Measurements from ENCODE around the gene ZNF546.
A peak's percentile ranks its signal among the peaks of the same experiment; 100 is the strongest.
"Not testable (repeated sequence)": the region's sequence is repeated elsewhere in the genome, so short reads cannot be mapped to it uniquely, and the experiment has no call there.

ZNF546 gene

DNA sequence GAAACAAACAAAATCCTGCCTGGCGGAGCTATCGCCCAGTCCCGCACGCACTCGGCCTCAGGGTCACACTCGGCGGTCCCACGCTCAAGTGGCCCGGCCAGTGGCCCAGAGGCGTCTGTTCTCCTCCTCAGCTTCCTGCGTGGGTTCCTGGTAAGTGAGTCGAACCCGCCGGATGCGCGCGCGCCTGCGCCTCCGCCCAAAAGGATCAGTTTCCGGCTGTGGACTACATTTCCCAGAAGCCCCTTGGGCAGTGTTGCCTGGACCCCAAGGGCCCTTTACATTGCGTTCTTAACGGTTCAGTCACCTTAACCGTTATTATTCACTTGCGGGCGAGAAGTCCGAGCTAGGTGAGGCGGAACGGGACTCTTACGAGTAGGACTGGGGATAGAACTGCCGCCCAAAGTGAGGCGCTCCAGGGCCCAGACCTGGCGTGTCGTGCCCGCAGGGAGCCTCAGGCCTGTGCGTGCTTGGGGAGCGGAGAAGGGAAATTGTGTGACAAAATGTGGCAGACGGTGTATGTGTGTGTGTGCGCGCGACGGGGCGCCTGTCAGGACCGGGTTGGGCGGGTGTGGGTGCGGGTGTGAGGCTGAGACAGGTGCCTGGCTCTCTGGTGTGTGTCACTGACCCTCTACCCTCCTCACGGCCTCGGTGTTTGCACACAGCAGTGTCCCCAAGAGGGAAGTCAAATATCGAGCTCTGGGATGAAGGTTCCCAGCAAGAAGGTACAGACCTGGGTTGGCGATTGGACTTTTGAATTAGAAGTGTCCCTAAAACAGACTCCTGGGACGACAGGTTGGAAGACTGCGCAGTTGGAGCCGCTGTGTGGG lies at the start of gene ZNF546:
ZNF546 (plus strand) TSS at position 250 of the 827 bp plus-strand sequence. CDS start 1,267 bp downstream, outside the sequence.
- DNase-seq (ENCODE audit: low read depth): peak; percentile 91

DNA sequence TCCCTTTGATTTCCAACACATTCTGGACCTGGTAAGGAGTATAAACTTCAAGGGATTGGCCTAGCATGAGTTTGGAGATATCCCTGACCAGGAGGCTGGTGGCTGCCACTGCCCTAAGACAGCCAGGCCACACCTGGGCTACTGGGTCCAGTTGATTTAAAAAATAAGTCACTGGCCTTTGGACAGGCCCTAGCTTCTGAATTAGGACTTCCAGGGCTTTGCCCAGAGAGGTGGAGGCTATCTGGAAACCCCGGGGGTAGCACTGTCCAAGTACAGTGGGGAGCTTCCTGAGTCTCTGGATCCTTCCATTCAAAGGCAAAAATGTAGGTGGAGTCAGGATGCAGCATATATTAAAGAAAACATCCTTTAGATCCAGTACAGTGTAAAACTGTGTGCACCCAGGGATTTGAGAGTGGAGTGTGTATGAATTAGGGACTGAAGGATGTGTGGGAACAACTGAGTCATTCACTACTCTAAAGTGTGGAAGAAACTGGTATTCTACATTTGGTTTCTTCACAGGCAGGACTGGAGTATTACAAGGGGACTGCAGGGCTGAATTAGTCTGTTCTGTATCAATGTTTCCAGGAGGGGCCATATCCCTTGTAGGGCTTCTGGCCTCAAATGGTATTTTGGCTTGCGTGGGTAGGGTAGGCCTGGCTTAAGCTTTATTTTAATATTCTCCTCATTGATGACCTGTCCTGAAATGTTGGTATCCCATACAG lies 47.7 kb upstream of the ZNF546 start:
- no peak for DNase-seq (ENCODE audit: low read depth)

DNA sequence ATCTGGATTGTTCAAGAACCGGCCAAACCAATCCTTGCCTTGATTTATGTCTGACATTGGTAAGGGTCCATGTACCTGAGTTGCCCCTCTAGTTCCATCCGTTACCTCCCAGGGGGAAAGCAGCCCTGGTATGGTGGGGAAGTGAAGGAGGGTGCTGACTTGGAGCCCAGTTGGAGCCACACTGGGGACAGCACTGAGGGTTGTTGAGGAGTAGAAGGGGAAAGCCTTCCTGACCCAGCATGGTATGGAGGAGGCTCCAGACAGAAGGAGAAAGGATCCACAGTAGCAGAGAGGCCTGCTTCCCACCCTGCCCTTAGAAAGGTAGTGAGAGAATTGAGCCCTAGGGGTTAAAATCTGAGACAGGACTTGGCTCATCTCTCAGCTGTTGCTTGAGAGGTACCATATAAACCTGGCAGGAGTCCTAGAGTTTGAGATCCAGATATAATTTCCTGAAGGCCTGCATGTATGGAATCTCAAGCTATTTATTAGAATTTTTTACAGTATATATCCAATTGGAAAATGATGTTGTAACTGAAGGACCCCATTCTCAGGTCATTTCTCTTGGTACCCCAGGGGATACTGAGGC lies 45.7 kb upstream of the ZNF546 start:
- DNase-seq (ENCODE audit: low read depth): no peak

DNA sequence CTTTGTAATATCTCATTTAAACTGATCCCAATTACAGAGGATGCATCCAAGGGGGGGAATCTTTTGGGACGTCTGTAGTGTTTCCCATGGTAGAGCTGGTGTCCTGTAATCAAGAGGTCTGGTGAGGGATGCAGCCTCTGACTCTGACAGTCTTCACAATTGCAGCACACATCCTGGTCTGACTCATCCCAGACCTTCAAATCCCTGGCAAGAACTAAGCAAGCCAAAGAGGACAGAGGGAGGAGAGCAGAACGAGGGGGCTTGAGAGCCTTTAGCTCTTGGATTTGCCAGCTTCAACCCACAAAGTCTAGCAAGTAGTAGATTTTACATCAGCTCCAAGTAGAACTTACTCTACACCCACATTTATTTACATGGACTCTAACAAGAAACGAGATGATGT lies 45.2 kb upstream of the ZNF546 start:
- no peak for DNase-seq (ENCODE audit: low read depth)

GRCh38 chr19:39953915-39954314 lies 42.9 kb upstream of the ZNF546 start:
- DNase-seq (ENCODE audit: low read depth): no peak

- DNase-seq (ENCODE audit: low read depth): not testable (repeated sequence)
Measured at GRCh38 chr19:39957886-39958285, 39.0 kb upstream of the ZNF546 start.

DNA sequence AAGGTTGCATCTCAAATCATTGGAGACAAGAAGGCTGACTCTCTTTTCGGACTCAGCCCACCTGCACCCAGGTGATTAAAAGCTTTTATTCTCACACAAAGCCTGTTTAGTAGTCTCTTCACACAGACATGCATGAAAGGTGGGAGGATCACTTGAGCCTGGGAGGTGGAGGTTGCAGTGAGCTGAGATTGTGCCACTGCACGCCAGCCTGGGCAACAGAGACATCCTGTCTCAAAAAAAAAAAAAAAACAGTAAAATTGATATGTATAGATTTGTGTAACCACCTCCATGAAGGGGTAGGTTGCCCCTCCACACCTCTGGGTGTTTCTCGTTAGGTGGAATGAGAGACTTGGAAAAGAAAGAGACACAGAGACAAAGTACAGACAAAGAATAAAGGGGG lies 37.9 kb upstream of the ZNF546 start:
- DNase-seq (ENCODE audit: low read depth): not testable (repeated sequence)

DNA sequence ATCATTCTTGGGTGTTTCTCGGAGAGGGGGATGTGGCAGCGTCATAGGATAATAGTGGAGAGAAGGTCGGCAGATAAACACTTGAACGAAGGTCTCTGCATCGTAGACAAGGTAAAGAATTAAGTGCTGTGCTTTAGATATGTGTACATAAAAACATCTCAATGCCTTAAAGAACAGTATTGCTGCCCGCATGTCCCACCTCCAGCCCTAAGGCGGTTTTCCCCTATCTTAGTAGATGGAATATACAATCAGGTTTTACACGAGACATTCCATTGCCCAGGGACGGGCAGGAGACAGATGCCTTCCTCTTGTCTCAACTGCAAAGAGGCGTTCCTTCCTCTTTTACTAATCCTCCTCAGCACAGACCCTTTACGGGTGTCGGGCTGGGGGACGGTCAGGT lies 37.5 kb upstream of the ZNF546 start:
- DNase-seq (ENCODE audit: low read depth): not testable (repeated sequence)

- DNase-seq (ENCODE audit: low read depth): no peak
Measured at GRCh38 chr19:39963898-39964297, 33.0 kb upstream of the ZNF546 start.

DNA sequence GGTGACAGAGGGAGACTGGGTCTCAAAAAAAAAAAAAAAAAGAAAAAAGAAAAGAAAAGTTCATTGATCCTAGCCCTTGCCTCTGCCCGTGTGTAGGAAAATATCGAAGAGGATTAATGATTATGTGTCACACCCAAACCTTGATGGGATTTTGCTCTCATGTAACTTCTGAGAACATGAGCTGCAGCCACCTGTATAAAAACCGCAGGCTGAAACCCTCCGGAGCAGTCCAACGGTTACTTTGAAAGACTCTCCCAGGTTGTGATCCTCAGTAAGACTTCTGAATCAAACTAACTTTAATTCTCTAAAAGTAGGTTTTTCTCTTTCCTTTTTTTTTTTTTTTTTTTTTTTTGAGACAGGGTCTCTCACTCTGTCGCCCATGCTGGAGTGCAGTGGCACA lies 30.2 kb upstream of the ZNF546 start:
- DNase-seq (ENCODE audit: low read depth): no peak

DNA sequence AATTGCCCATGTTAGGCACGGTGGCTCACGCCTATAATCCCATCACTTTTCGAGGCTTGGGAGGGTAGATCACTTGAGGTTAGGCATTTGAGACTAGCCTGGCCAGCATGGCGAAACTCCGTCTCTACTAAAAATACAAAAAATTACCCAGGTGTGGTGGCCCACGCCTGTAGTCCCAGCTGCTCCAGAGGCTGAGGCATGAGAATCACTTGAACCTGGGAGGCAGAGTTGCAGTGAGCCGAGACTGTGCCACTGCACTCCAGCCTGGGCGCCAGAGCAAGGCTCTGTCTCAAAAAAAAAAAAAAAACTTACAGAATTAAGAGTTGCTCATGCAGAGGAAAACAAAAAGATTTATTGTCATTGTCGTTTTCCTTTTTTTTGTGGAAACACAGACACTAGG lies 29.3 kb upstream of the ZNF546 start:
- no peak for DNase-seq (ENCODE audit: low read depth)

GRCh38 chr19:39968789-39969188 lies 28.1 kb upstream of the ZNF546 start:
- DNase-seq (ENCODE audit: low read depth): no peak

DNA sequence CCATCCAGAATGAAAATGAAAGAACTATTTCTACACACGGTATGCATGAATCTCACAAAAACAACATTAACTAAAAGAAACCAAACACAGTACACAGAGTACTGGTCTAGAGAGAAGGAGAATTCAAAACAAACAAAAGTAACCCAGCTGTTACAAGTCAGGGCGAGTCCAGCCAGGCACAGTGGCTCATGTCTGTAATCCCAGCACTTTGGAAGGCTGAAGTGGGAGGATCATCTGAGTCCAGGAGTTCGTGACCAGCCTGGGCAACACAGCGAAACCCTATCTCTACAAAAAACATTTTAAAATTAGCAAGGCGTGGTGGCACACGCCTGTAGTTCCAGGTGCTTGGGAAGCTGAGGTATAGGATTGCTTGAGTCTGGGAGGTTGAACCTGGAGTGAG lies 27.6 kb upstream of the ZNF546 start:
- DNase-seq (ENCODE audit: low read depth): no peak

DNA sequence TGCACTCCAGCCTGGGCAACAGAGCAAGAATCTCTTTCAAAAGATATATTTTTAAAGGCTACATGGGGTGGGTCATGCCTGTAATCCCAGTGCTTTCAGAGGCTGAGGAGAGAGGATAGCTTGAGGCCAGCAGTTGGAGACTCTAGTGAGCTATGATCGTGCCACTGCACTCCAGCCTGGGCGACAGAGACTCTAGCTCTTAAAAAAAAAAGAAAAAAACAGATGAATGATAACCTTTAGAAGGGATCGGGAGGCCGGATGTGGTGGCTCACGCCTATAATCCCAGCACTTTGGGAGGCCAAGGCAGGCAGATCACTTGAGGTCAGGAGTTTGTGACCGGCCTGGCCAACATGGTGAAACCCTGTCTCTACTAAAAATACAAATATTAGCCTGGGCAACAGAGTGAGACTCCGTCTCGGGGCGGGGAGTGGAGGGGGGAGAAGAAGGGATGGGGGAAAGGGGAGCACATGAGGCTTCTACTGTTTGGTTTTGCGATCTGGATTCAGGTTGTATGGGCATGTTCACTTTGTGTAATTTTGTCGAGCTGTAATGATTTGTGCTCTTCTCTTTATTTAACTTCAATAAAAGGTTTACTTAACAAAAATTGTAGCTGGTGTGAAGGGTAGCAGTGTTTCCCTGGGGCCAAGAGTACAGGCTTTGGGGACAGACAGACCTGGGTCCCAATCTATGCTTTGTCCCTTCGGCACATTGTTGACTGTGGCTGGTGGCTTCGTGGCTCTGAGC lies 27.0 kb upstream of the ZNF546 start:
- no peak for DNase-seq (ENCODE audit: low read depth)

DNA sequence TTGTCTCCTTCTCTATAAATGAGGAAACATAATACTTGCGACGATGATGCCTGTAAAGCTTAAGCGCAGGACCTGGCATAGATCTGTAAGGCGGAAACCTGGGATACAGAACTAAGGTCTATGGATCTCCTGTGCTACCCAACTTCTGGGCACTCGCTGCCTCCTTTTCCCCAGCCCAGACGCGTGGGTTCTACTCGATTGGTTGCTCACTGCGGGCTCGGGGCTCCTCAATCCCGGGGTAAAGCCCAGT lies 26.5 kb upstream of the ZNF546 start:
- DNase-seq (ENCODE audit: low read depth): no peak

DNA sequence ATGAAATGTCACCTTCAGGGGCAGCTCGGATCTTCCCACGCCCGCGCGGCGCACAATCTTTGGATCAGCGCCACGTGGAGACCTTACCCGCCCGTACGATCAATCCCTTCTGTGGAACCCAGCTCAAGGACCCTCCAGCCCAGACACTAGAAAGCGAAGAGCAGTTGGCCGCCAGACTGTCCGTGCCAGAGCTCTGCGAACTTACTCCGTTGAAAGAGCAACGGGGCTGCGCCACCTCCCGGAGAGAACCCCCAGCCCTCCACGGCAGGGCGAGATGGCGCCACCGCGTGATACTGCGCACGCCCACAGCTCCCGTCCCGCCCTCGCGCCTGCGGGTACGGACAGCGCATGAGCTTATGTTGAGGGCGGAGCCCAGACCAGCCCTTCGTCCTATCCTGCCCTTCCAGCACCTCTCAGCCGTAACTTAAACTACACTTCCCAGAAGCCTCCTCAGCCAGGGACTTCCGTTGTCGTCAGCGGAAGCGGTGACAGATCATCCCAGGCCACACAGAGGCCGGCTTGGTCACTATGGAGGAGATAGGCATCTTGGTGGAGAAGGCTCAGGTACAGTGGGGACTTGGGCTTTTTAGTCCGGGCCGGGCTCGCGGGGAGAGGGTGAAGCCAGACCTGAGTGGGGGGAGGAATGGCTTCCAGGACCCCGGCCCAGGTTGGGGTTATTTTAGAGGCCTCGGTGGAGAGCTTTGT lies 26.0 kb upstream of the ZNF546 start, which contains the start of gene PSMC4:
PSMC4 (plus strand) TSS at position 491 of the 705 bp plus-strand sequence; CDS start at position 529, 38 bp downstream.
- DNase-seq (ENCODE audit: low read depth): peak; percentile 99

- no peak for DNase-seq (ENCODE audit: low read depth)
Measured at GRCh38 chr19:39971380-39972035, 25.4 kb upstream of the ZNF546 start.

- DNase-seq (ENCODE audit: low read depth): no peak
Measured at GRCh38 chr19:39974377-39975155, 22.3 kb upstream of the ZNF546 start.

DNA sequence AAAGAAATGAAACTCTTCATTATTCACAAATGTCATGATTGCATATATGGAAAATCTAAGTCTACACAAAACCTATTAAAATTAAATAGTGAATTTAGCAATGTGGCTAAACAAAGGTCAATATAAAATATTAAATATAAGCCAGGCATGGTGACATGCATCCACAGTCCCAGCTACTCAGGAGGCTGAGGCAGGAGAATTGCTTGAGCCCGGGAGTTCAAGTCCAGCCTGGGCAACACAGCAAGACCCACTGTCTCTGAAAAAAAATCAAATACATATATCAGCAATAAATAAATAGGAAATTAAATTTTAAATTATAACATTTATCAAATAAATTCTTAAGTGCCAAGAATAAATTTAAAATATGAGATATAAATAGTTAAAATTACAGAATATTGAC lies 14.0 kb upstream of the ZNF546 start:
- DNase-seq (ENCODE audit: low read depth): no peak

- DNase-seq (ENCODE audit: low read depth): no peak
Measured at GRCh38 chr19:39983695-39984300, 13.1 kb upstream of the ZNF546 start.
